Astrocyte (in vitro differentiated cells and primary cell): ENCODE results near the gene CSRNP3. TPM values are rescaled to one million over a fixed set of nuclear protein-coding genes. Genes with fewer than 3 reads are reported as not detected.

Experiments
- DNase-seq: peaks from one replicate; pipeline ENCODE4 v3.0.0-alpha.2; 2010; ENCODE audit warnings: low read depth
- FAIRE-seq: peaks from 2 replicates; lab custom pipeline; 2011; peaks lifted over from hg19 to GRCh38; lab: Jason Lieb, UNC
- H2AFZ ChIP-seq: 2 replicates; pipeline ENCODE4 v1.6.0; 2012; ENCODE audit warnings: low read depth, low read length, inconsistent platforms
- H3K27ac ChIP-seq: 2 replicates; pipeline ENCODE4 v1.5.1; 2011; ENCODE audit warnings: low read depth, low read length, inconsistent platforms
- H3K27me3 ChIP-seq: 2 replicates; pipeline ENCODE4 v1.6.0; 2011; ENCODE audit warnings: low read length, inconsistent platforms; ENCODE audit not compliant: insufficient read depth
- H3K36me3 ChIP-seq: 2 replicates; pipeline ENCODE4 v1.5.1; 2011; ENCODE audit warnings: low read length, inconsistent platforms; ENCODE audit not compliant: insufficient read depth
- H3K4me1 ChIP-seq: 2 replicates; pipeline ENCODE4 v1.5.1; 2011; ENCODE audit warnings: low read length, inconsistent platforms; ENCODE audit not compliant: insufficient read depth
- H3K4me2 ChIP-seq: 2 replicates; pipeline ENCODE4 v1.6.0; 2012; ENCODE audit warnings: low read length, inconsistent platforms
- H3K4me3 ChIP-seq: 2 replicates; pipeline ENCODE4 v1.5.1; 2011; ENCODE audit warnings: low read depth, mild to moderate bottlenecking, low read length, inconsistent platforms; ENCODE audit not compliant: insufficient read depth
- H3K79me2 ChIP-seq: 2 replicates; pipeline ENCODE4 v1.6.0; 2012; ENCODE audit warnings: mild to moderate bottlenecking, low read length, inconsistent platforms; ENCODE audit not compliant: insufficient read depth
- H3K9ac ChIP-seq: 2 replicates; pipeline ENCODE4 v1.6.0; 2012; ENCODE audit warnings: mild to moderate bottlenecking, low read length, inconsistent platforms
- H3K9me3 ChIP-seq: 2 replicates; pipeline ENCODE4 v1.5.1; 2012; ENCODE audit warnings: low read depth, mild to moderate bottlenecking, low read length, inconsistent platforms; ENCODE audit not compliant: insufficient read depth
- H4K20me1 ChIP-seq: 2 replicates; pipeline ENCODE4 v1.6.0; 2012; ENCODE audit warnings: low read length, inconsistent platforms; ENCODE audit not compliant: insufficient read depth
- H3K27ac Mint-ChIP-seq: one replicate; pipeline ENCODE4 v1.8.0; 2021; ENCODE audit warnings: mild to moderate bottlenecking, mixed read lengths; ENCODE audit not compliant: unreplicated experiment
- H3K27me3 Mint-ChIP-seq: one replicate; pipeline ENCODE4 v1.8.0; 2021; ENCODE audit warnings: low read depth, mixed read lengths; ENCODE audit not compliant: unreplicated experiment
- H3K36me3 Mint-ChIP-seq: one replicate; pipeline ENCODE4 v1.8.0; 2021; ENCODE audit warnings: low read depth, mixed read lengths; ENCODE audit not compliant: unreplicated experiment
- H3K4me1 Mint-ChIP-seq: one replicate; pipeline ENCODE4 v1.8.0; 2021; ENCODE audit warnings: low read depth, mixed read lengths; ENCODE audit not compliant: unreplicated experiment
- H3K4me3 Mint-ChIP-seq: one replicate; pipeline ENCODE4 v1.8.0; 2021; ENCODE audit warnings: mild to moderate bottlenecking, moderate library complexity, mixed read lengths; ENCODE audit not compliant: unreplicated experiment
- H3K9me3 Mint-ChIP-seq: one replicate; pipeline ENCODE4 v1.8.0; 2021; ENCODE audit warnings: mild to moderate bottlenecking, mixed read lengths; ENCODE audit not compliant: unreplicated experiment
- EZH2 ChIP-seq: IDR thresholded peaks from 2 replicates; pipeline ENCODE4 v1.6.1; 2012; ENCODE audit warnings: mild to moderate bottlenecking, low read length, inconsistent platforms; ENCODE audit not compliant: insufficient read depth
- total RNA-seq: library from RNA; stranded (reverse); gene quantifications from 2 replicates; pipeline ENCODE4 v1.2.1, GENCODE V29; 2021
- TF ChIP-seq, protein P1 (sequence below): IDR thresholded peaks from 2 replicates; pipeline ENCODE4 v1.5.1; 2011; ENCODE audit warnings: low read depth, mild to moderate bottlenecking, inconsistent platforms, low read length, moderate library complexity; ENCODE audit not compliant: insufficient read depth

CSRNP3 gene
- total RNA-seq, 1 donor from 2014 or later = 5.9 TPM

DNA sequence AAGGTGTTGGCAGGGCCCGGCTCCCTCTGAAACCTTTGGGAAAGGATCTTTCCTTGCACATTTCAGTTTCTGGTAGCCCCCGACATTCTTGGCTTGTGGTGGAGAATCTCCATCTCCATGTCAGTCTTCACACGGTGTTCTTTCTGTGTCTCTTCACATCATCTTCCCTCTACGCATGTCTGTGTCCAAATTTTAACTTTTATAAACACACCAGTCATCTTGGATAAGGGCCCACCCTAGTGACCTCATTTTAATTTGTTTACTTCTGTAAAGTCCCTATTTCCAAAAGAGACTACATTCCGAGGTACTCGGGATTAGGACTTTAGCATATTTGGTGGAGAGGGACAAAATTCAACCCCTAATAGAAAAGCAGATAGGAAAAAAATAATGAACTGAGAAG, 186.2 kb downstream of the CSRNP3 start:
- Mint-ChIP-seq H3K36me3 (no peaks in the 10 kb centered on the region), H3K4me1 (no peaks in the 10 kb centered on the region), H3K9me3 (no peaks in the 10 kb centered on the region), H3K4me3 (no peak overlapping the region), H3K27me3 (no peaks in the 10 kb centered on the region), H3K27ac (no peak overlapping the region)
- Histone ChIP-seq H3K79me2 (no peaks in the 10 kb centered on the region), H2AFZ (no peak overlapping the region), H3K4me3 (no peak overlapping the region), H3K27me3 (no peaks in the 10 kb centered on the region), H4K20me1 (no peaks in the 10 kb centered on the region), H3K9ac (no peak overlapping the region), H3K36me3 (no peaks in the 10 kb centered on the region), H3K27ac (no peak overlapping the region), H3K9me3 (no peaks in the 10 kb centered on the region), H3K4me2 (no peak overlapping the region), H3K4me1 (no peaks in the 10 kb centered on the region)
- DNase-seq = no peak
- TF ChIP-seq EZH2 = no peak
- TF ChIP-seq, protein P1, sequence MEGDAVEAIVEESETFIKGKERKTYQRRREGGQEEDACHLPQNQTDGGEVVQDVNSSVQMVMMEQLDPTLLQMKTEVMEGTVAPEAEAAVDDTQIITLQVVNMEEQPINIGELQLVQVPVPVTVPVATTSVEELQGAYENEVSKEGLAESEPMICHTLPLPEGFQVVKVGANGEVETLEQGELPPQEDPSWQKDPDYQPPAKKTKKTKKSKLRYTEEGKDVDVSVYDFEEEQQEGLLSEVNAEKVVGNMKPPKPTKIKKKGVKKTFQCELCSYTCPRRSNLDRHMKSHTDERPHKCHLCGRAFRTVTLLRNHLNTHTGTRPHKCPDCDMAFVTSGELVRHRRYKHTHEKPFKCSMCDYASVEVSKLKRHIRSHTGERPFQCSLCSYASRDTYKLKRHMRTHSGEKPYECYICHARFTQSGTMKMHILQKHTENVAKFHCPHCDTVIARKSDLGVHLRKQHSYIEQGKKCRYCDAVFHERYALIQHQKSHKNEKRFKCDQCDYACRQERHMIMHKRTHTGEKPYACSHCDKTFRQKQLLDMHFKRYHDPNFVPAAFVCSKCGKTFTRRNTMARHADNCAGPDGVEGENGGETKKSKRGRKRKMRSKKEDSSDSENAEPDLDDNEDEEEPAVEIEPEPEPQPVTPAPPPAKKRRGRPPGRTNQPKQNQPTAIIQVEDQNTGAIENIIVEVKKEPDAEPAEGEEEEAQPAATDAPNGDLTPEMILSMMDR = no peak
- FAIRE-seq = no peak

- no peaks in the 10 kb centered on the region for H3K4me1 Mint-ChIP-seq
- TF ChIP-seq EZH2 = no peak
- TF ChIP-seq, protein P1 = no peak
- Histone ChIP-seq H3K27ac (no peak overlapping the region), H3K27me3 (no peaks in the 10 kb centered on the region), H2AFZ (no peak overlapping the region), H3K4me1 (no peaks in the 10 kb centered on the region), H3K9me3 (no peaks in the 10 kb centered on the region), H3K4me3 (no peak overlapping the region), H3K4me2 (no peak overlapping the region), H3K79me2 (no peaks in the 10 kb centered on the region), H3K36me3 (no peaks in the 10 kb centered on the region), H4K20me1 (no peaks in the 10 kb centered on the region), H3K9ac (no peak overlapping the region)
- H3K9me3 Mint-ChIP-seq = no peaks in the 10 kb centered on the region
- no peaks in the 10 kb centered on the region for H3K27me3 Mint-ChIP-seq
- no peak for FAIRE-seq
- H3K36me3 Mint-ChIP-seq = no peaks in the 10 kb centered on the region
- H3K4me3 Mint-ChIP-seq = no peak overlapping the region
- DNase-seq = no peak
- no peak overlapping the region for H3K27ac Mint-ChIP-seq
These were observed 190.9 kb downstream of the CSRNP3 start for GRCh38 chr2:165660361-165660760.

GRCh38 chr2:165662720-165663119, 193.2 kb downstream of the CSRNP3 start:
- H3K9me3 ChIP-seq = no peaks in the 10 kb centered on the region
- H3K27ac Mint-ChIP-seq = no peak overlapping the region
- no peaks in the 10 kb centered on the region for H3K9me3 Mint-ChIP-seq
- H3K9ac ChIP-seq = no peak overlapping the region
- no peak overlapping the region for H3K4me2 ChIP-seq
- H3K4me3 Mint-ChIP-seq = no peak overlapping the region
- H3K4me1 Mint-ChIP-seq = no peaks in the 10 kb centered on the region
- no peaks in the 10 kb centered on the region for H3K79me2 ChIP-seq
- H3K36me3 ChIP-seq = no peaks in the 10 kb centered on the region
- H3K36me3 Mint-ChIP-seq = no peaks in the 10 kb centered on the region
- no peak overlapping the region for H3K4me3 ChIP-seq
- no peak overlapping the region for H3K27ac ChIP-seq
- H2AFZ ChIP-seq = no peak overlapping the region
- H3K27me3 ChIP-seq = no peaks in the 10 kb centered on the region
- DNase-seq (no peak), FAIRE-seq (no peak)
- H3K4me1 ChIP-seq = no peaks in the 10 kb centered on the region
- H4K20me1 ChIP-seq = no peaks in the 10 kb centered on the region
- TF ChIP-seq EZH2 = no peak
- TF ChIP-seq, protein P1 = no peak
- H3K27me3 Mint-ChIP-seq = no peaks in the 10 kb centered on the region
